Measurements from ENCODE around the gene HEMK1. TPM values are rescaled to one million over a fixed set of nuclear protein-coding genes. Genes with fewer than 3 reads are reported as not detected.

HEMK1 gene
- total and polyA plus RNA-seq, 4 donors, result 3.7 to 9.5 (median 8.9) TPM

DNA sequence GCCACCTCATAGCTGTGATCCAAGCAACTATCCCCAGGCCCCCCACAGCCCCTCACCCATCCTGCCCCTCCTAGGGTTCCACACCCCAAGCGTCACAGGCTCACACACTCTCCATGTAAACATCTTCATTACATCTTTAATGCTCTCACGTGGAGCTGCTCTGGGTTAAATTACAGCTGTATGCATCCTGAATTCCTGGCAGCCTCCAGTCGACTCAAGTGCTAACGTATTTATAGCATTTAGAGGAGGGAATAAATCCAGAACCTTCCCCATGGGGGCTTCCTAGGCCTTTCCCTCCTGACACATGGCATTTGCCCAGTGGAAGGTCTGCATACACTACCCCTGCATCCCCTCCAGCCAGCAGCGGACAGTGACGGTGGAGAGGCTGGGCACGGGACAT, 11.4 kb upstream of the HEMK1 start:
- H3K4me3 ChIP-seq (ENCODE audit: low read depth in 1 of 3, low read length in 3 of 3), result no peak overlapping the region
- no peak for DNase-seq (ENCODE audit: low spot score)
- H3K4me1 ChIP-seq (ENCODE audit: control insufficient read depth in 4 of 4, insufficient read depth in 4 of 4, low read length in 3 of 4), result peaks cover 0 to 2% (median 0%) of the 10 kb centered on the region in 4 donors
- H3K36me3 ChIP-seq (ENCODE audit: control insufficient read depth in 4 of 4, insufficient read depth in 3 of 4, low read depth in 1 of 4, low read length in 3 of 4), result no peaks in the 10 kb centered on the region
- no peaks in the 10 kb centered on the region for H3K27me3 ChIP-seq (ENCODE audit: control insufficient read depth in 4 of 4, insufficient read depth in 4 of 4, low read length in 3 of 4)
- no peaks in the 10 kb centered on the region for H3K9me3 ChIP-seq (ENCODE audit: control insufficient read depth in 4 of 4, low read length in 3 of 4)
- TF ChIP-seq NR2F2 (IDR thresholded peaks at IDR 0.05), result no peak
- TF ChIP-seq, protein P1, sequence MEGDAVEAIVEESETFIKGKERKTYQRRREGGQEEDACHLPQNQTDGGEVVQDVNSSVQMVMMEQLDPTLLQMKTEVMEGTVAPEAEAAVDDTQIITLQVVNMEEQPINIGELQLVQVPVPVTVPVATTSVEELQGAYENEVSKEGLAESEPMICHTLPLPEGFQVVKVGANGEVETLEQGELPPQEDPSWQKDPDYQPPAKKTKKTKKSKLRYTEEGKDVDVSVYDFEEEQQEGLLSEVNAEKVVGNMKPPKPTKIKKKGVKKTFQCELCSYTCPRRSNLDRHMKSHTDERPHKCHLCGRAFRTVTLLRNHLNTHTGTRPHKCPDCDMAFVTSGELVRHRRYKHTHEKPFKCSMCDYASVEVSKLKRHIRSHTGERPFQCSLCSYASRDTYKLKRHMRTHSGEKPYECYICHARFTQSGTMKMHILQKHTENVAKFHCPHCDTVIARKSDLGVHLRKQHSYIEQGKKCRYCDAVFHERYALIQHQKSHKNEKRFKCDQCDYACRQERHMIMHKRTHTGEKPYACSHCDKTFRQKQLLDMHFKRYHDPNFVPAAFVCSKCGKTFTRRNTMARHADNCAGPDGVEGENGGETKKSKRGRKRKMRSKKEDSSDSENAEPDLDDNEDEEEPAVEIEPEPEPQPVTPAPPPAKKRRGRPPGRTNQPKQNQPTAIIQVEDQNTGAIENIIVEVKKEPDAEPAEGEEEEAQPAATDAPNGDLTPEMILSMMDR (IDR thresholded peaks at IDR 0.05; ENCODE audit: low read depth, low read length, missing input control), result no peak
- TF ChIP-seq, protein P2, sequence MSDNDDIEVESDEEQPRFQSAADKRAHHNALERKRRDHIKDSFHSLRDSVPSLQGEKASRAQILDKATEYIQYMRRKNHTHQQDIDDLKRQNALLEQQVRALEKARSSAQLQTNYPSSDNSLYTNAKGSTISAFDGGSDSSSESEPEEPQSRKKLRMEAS (IDR thresholded peaks at IDR 0.05), result no peak
- TF ChIP-seq YY1 (IDR thresholded peaks at IDR 0.05), result no peak
- no peak for TF ChIP-seq TAF1 (conservative IDR thresholded peaks at IDR 0.05)
- TF ChIP-seq, protein P3, sequence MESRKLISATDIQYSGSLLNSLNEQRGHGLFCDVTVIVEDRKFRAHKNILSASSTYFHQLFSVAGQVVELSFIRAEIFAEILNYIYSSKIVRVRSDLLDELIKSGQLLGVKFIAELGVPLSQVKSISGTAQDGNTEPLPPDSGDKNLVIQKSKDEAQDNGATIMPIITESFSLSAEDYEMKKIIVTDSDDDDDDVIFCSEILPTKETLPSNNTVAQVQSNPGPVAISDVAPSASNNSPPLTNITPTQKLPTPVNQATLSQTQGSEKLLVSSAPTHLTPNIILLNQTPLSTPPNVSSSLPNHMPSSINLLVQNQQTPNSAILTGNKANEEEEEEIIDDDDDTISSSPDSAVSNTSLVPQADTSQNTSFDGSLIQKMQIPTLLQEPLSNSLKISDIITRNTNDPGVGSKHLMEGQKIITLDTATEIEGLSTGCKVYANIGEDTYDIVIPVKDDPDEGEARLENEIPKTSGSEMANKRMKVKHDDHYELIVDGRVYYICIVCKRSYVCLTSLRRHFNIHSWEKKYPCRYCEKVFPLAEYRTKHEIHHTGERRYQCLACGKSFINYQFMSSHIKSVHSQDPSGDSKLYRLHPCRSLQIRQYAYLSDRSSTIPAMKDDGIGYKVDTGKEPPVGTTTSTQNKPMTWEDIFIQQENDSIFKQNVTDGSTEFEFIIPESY (IDR thresholded peaks at IDR 0.05), result no peak
- no peak for TF ChIP-seq HNF4G (IDR thresholded peaks at IDR 0.05)
- TF ChIP-seq JUND (IDR thresholded peaks at IDR 0.05), result no peak
- TF ChIP-seq FOXA2 (IDR thresholded peaks at IDR 0.05), result no peak
- no peak for TF ChIP-seq RAD21 (IDR thresholded peaks at IDR 0.05)
- TF ChIP-seq EGR1 (IDR thresholded peaks at IDR 0.05; ENCODE audit: low read depth in 2 of 2), result no peak
- no peak for TF ChIP-seq HNF4A (conservative IDR thresholded peaks at IDR 0.05)
- no peak for TF ChIP-seq GABPA (IDR thresholded peaks at IDR 0.05 in 1 of 2, conservative IDR thresholded peaks at IDR 0.05 in 1 of 2)
- TF ChIP-seq SP1 (IDR thresholded peaks at IDR 0.05), result no peak
- no peak overlapping the region for H3K27ac ChIP-seq (ENCODE audit: low read depth in 1 of 2, low read length in 2 of 2)
- no peak overlapping the region for H3K9ac ChIP-seq (ENCODE audit: low read depth in 1 of 2, low read length in 2 of 2)
- 82% methylated on average over 7 of the region's 7 CpGs for WGBS

DNA sequence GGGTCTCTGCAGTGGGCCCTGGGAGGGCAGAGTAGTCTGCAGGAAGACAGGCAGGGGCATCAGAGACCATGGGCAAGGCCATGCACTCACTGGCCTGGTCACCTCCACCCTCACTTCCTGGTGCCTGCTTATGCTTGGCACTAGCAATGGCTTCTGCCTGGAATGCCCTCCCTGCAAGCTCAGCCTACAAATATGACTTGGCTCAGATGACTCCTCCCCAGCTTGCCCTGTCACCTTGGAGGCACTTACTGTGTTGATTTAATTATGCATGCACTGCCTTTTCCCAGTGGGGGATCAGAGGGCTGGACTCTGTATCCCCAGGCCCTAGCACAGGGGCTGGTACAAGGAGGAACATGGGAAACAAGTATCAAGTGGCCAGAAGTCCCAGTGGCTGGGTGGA, 9.6 kb upstream of the HEMK1 start:
- Histone ChIP-seq H3K27ac (ENCODE audit: low read depth in 1 of 2, low read length in 2 of 2) (no peak overlapping the region), H3K4me3 (ENCODE audit: low read depth in 1 of 3, low read length in 3 of 3) (no peak overlapping the region), H3K27me3 (ENCODE audit: control insufficient read depth in 4 of 4, insufficient read depth in 4 of 4, low read length in 3 of 4) (no peaks in the 10 kb centered on the region), H3K9me3 (ENCODE audit: control insufficient read depth in 4 of 4, low read length in 3 of 4) (no peaks in the 10 kb centered on the region), H3K4me1 (ENCODE audit: control insufficient read depth in 4 of 4, insufficient read depth in 4 of 4, low read length in 3 of 4) (peaks cover 0 to 2% (median 0%) of the 10 kb centered on the region in 4 donors), H3K36me3 (ENCODE audit: control insufficient read depth in 4 of 4, insufficient read depth in 3 of 4, low read depth in 1 of 4, low read length in 3 of 4) (no peaks in the 10 kb centered on the region), H3K9ac (ENCODE audit: low read depth in 1 of 2, low read length in 2 of 2) (no peak overlapping the region)
- DNase-seq (ENCODE audit: low spot score), result no peak
- TF ChIP-seq FOXA2 (IDR thresholded peaks at IDR 0.05) (no peak), SP1 (IDR thresholded peaks at IDR 0.05) (no peak), TAF1 (conservative IDR thresholded peaks at IDR 0.05) (no peak), FOXA1 (IDR thresholded peaks at IDR 0.05) (no peak), HNF4A (conservative IDR thresholded peaks at IDR 0.05) (no peak), YY1 (IDR thresholded peaks at IDR 0.05) (no peak), HNF4G (IDR thresholded peaks at IDR 0.05) (no peak), GABPA (IDR thresholded peaks at IDR 0.05 in 1 of 2, conservative IDR thresholded peaks at IDR 0.05 in 1 of 2) (no peak), NR2F2 (IDR thresholded peaks at IDR 0.05) (no peak), EGR1 (IDR thresholded peaks at IDR 0.05; ENCODE audit: low read depth in 2 of 2) (no peak)
- TF ChIP-seq, protein P3 (IDR thresholded peaks at IDR 0.05), result no peak
- TF ChIP-seq, protein P4, sequence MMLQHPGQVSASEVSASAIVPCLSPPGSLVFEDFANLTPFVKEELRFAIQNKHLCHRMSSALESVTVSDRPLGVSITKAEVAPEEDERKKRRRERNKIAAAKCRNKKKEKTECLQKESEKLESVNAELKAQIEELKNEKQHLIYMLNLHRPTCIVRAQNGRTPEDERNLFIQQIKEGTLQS (IDR thresholded peaks at IDR 0.05), result no peak
- TF ChIP-seq, protein P2 (IDR thresholded peaks at IDR 0.05), result no peak
- TF ChIP-seq, protein P1 (IDR thresholded peaks at IDR 0.05; ENCODE audit: low read depth, low read length, missing input control), result no peak

Measured in liver (tissue), 9 donors.